ENCODE measurements around the gene LARGE1. TPM values are rescaled to one million over a fixed set of nuclear protein-coding genes. Genes with fewer than 3 reads are reported as not detected.

LARGE1 gene
- total and polyA plus RNA-seq, 2 of the 8 experiments (the other 6 are each of a cell fraction or from before 2014, with no cell fraction given) = 43.7 to 83.0 TPM

DNA sequence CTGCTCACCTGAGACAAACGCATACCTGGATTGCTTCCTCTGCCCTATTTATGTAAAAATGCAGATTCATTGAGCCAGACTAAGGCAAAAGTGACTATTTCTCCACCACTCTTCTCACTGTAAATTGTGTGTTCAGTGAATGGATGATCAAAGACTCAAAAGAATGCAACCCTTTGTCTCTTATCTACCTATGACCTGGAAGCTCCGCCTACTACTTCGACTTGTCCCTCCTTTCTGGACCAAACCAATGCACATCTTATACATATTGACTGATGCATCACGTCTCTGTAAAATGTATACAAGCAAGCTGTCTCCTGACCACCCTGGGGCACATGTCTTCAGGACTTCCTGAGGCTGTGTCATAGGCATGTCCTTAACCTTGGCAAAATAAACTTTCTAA, 444.1 kb downstream of the LARGE1 start:
- H2AFZ ChIP-seq (ENCODE audit: low read length) = no peak overlapping the region
- POLR2A ChIA-PET (ENCODE audit: partially characterized antibody) = no interaction called here
- H2BK12ac ChIP-seq (ENCODE audit: low read depth, low read length) = no peak overlapping the region
- peaks cover 4% of the 10 kb centered on the region; the same call in 1 of the 2 replicates for H3K79me1 ChIP-seq (ENCODE audit: low read depth, low read length)
- DNase-seq (ENCODE audit: low read depth in 1 of 2, low spot score in 2 of 2) (no peak), FAIRE-seq (no peak)
- peaks cover 0 to 4% of the 10 kb centered on the region in 2 experiments; a peak in 1 of 4 replicates for H3K79me2 ChIP-seq (ENCODE audit: control insufficient read depth in 1 of 2, insufficient read depth in 2 of 2, low read length in 2 of 2)
- H3K18ac ChIP-seq (ENCODE audit: extremely low read depth, low read length) = no peak overlapping the region
- WGBS, 2 experiments (ENCODE audit: extremely low coverage in 1 of 2, insufficient coverage in 1 of 2, insufficient read length in 1 of 2, insufficient replicate concordance in 2 of 2, low coverage in 1 of 2, low lambda C conversion rate in 2 of 2, missing lambda C conversion rate in 1 of 2) = 78% methylated on average over 4 of the region's 4 CpGs; no CpG with 5 or more reads in 1 of the 2 experiments
- H3K14ac ChIP-seq (ENCODE audit: insufficient read length) = no peak overlapping the region
- H3K9ac ChIP-seq (replicated peaks in 1 of 4; ENCODE audit: extremely low read depth in 1 of 4, low read depth in 3 of 4, low read length in 3 of 4) = no peak overlapping the region
- H2BK120ac ChIP-seq (replicated peaks; ENCODE audit: low read depth, low read length) = no peak overlapping the region
- H3K56ac ChIP-seq (replicated peaks; ENCODE audit: insufficient read length, low read depth, low read length) = no peak overlapping the region
- no peak overlapping the region for H3K4me3 ChIP-seq (ENCODE audit: extremely low read depth in 1 of 4, insufficient read depth in 2 of 4, low read depth in 3 of 4, low read length in 4 of 4)
- no peak overlapping the region for H3K27ac ChIP-seq (ENCODE audit: low read depth, low read length)
- no peak overlapping the region for H3K23ac ChIP-seq (ENCODE audit: insufficient read length)
- H4K20me1 ChIP-seq (replicated peaks in 1 of 2; ENCODE audit: control insufficient read depth in 1 of 2, insufficient read depth in 2 of 2, low read length in 2 of 2) = peaks cover 2 to 6% of the 10 kb centered on the region in 2 experiments
- H4K8ac ChIP-seq (ENCODE audit: extremely low read depth, insufficient read depth, low read length) = no peak overlapping the region
- H2BK20ac ChIP-seq (ENCODE audit: low read length) = no peak overlapping the region
- H3K9me3 ChIP-seq (ENCODE audit: insufficient read depth in 2 of 2, low read depth in 1 of 2, low read length in 1 of 2) = no peaks in the 10 kb centered on the region
- H3K36me3 ChIP-seq (ENCODE audit: control insufficient read depth in 2 of 4, insufficient read depth in 4 of 4, low read length in 3 of 4) = no peaks in the 10 kb centered on the region
- CTCF ChIA-PET (ENCODE audit: partially characterized antibody) = interaction anchor here (0.9 to 1.4 kb wide), 2 partner anchors 10 to 43 kb away, joined by 3 read pairs; no protein-coding TSS in a partner anchor
- no peak overlapping the region for H2AK5ac ChIP-seq (ENCODE audit: low read depth, low read length)
- H4K91ac ChIP-seq (replicated peaks; ENCODE audit: insufficient read length, low read length) = no peak overlapping the region
- no peak overlapping the region for H4K5ac ChIP-seq (ENCODE audit: insufficient read length, low read depth, low read length)
- H3K4ac ChIP-seq (replicated peaks; ENCODE audit: insufficient read length, low read depth, low read length) = no peak overlapping the region
- H3K23me2 ChIP-seq (ENCODE audit: low read depth, low read length) = no peaks in the 10 kb centered on the region
- H2BK5ac ChIP-seq (ENCODE audit: low read depth, low read length) = no peak overlapping the region
- H2BK15ac ChIP-seq (ENCODE audit: low read length) = no peak overlapping the region
- no peaks in the 10 kb centered on the region for H3K27me3 ChIP-seq (replicated peaks in 1 of 4; ENCODE audit: control insufficient read depth in 3 of 4, extremely low read depth in 1 of 4, insufficient read depth in 3 of 4, low read length in 3 of 4)
- H3K4me2 ChIP-seq (ENCODE audit: insufficient read depth in 1 of 2, low read depth in 2 of 2, low read length in 2 of 2) = no peak overlapping the region
- peaks cover 3 to 17% (median 9%) of the 10 kb centered on the region in 4 experiments; a peak in 6 of 7 replicates for H3K4me1 ChIP-seq (replicated peaks in 1 of 4; ENCODE audit: control insufficient read depth in 3 of 4, insufficient read depth in 4 of 4, low read length in 3 of 4)
